Keratinocyte (primary cell): ENCODE measurements around the gene SERPINE2. TPM values are rescaled to one million over a fixed set of nuclear protein-coding genes. Genes with fewer than 3 reads are reported as not detected.

ENCODE experiments used
- DNase-seq: peaks from one replicate; pipeline ENCODE4 v3.0.0-alpha.2; 2011; ENCODE audit warnings: low read depth, missing footprints, low spot score
- FAIRE-seq: peaks from 2 replicates; lab custom pipeline; 2011; peaks lifted over from hg19 to GRCh38; lab: Jason Lieb, UNC
- H2AFZ ChIP-seq: 2 replicates; pipeline ENCODE4 v1.6.0; 2012; ENCODE audit warnings: low read length, control low read depth, inconsistent platforms; ENCODE audit not compliant: control insufficient read depth
- H3K27ac ChIP-seq: 2 replicates; pipeline ENCODE4 v1.5.1; 2011; ENCODE audit warnings: low read length; ENCODE audit not compliant: control insufficient read depth, insufficient read depth
- H3K27me3 ChIP-seq: 3 replicates; pipeline ENCODE4 v1.6.0; 2011; ENCODE audit warnings: low read length; ENCODE audit not compliant: control insufficient read depth, insufficient read depth; ENCODE audit errors: extremely low read depth
- H3K36me3 ChIP-seq, 2 experiments: 2 replicates in 1 of 2; 3 replicates in 1 of 2; pipeline ENCODE4 v1.5.1; 2011; ENCODE audit warnings: low read length in 2 of 2, mild to moderate bottlenecking in 1 of 2; ENCODE audit not compliant: control insufficient read depth in 2 of 2, insufficient read depth in 2 of 2; ENCODE audit errors: extremely low read depth in 1 of 2
- H3K4me1 ChIP-seq: 3 replicates; pipeline ENCODE4 v1.5.1; 2011; ENCODE audit warnings: low read length; ENCODE audit not compliant: control insufficient read depth, insufficient read depth; ENCODE audit errors: extremely low read depth
- H3K4me2 ChIP-seq: 3 replicates; pipeline ENCODE4 v1.6.0; 2011; ENCODE audit warnings: low read depth, low read length; ENCODE audit not compliant: control insufficient read depth, insufficient read depth; ENCODE audit errors: extremely low read depth
- H3K4me3 ChIP-seq, 3 experiments: fragments of 200-600 bp in 1 of 3; sonication (generic) in 1 of 3; 2 replicates in 2 of 3; 3 replicates in 1 of 3; pipeline ENCODE4 v1.5.1; 2011 to 2016; ENCODE audit warnings: low read length in 3 of 3, mild to moderate bottlenecking in 3 of 3, control low read depth in 2 of 3, inconsistent platforms in 1 of 3, low read depth in 1 of 3, mixed read lengths in 1 of 3, mixed run types in 1 of 3, moderate library complexity in 1 of 3; ENCODE audit not compliant: control insufficient read depth in 2 of 3, insufficient read depth in 2 of 3; ENCODE audit errors: extremely low read depth in 1 of 3
- H3K79me2 ChIP-seq: 2 replicates; pipeline ENCODE4 v1.6.0; 2012; ENCODE audit warnings: low read length; ENCODE audit not compliant: control insufficient read depth, insufficient read depth
- H3K9ac ChIP-seq: 3 replicates; pipeline ENCODE4 v1.6.0; 2011; ENCODE audit warnings: low read length; ENCODE audit not compliant: control insufficient read depth, insufficient read depth; ENCODE audit errors: extremely low read depth
- H3K9me1 ChIP-seq: 3 replicates; pipeline ENCODE4 v1.6.0; 2011; ENCODE audit warnings: low read length; ENCODE audit not compliant: control insufficient read depth, insufficient read depth; ENCODE audit errors: extremely low read depth
- H3K9me3 ChIP-seq: 2 replicates; pipeline ENCODE4 v1.5.1; 2012; ENCODE audit warnings: low read depth, low read length; ENCODE audit not compliant: control insufficient read depth
- H4K20me1 ChIP-seq: 3 replicates; pipeline ENCODE4 v1.6.0; 2011; ENCODE audit warnings: low read length; ENCODE audit not compliant: control insufficient read depth, insufficient read depth; ENCODE audit errors: extremely low read depth
- CTCF ChIP-seq, 3 experiments: IDR thresholded peaks in 1 of 3; conservative IDR thresholded peaks in 1 of 3; optimal IDR thresholded peaks in 1 of 3; 2 replicates in 2 of 3; 3 replicates in 1 of 3; pipeline versions ENCODE3 to v1.5.1; 2011; ENCODE audit warnings: low read length in 3 of 3, mild to moderate bottlenecking in 3 of 3, moderate library complexity in 2 of 3, control low read depth in 1 of 3, inconsistent platforms in 1 of 3; ENCODE audit not compliant: insufficient read depth in 2 of 3; ENCODE audit errors: extremely low read depth in 1 of 3
- EZH2 ChIP-seq: IDR thresholded peaks from one replicate; pipeline ENCODE4 v1.6.1; 2012; ENCODE audit warnings: inconsistent platforms, mild to moderate bottlenecking, low read length, moderate library complexity
- dilution Hi-C: fragments of 300-500 bp; cut with MboI; formaldehyde crosslinking; loops from one replicate; pipeline ENCODE4 v1.7.0; 2020; ENCODE audit warnings: low sequenced_read_pairs; ENCODE audit not compliant: extremely low pct_ligation_motif_present
- polyA plus RNA-seq, 5 experiments: library from polyadenylated mRNA; depleted of rRNA in 3 of 5; stranded (reverse) in 3 of 5; stranded (forward) in 1 of 5; unstranded in 1 of 5; fragments of >200 nt; gene quantifications; 1 replicate in 1 of 5; 2 replicates in 3 of 5; 3 replicates in 1 of 5; pipeline versions ENCODE4 v1.2.1 to v1.2.3, GENCODE V29; 2011 to 2012; ENCODE audit warnings: missing spikeins in 2 of 5, low read depth in 1 of 5, low replicate concordance in 1 of 5

The SERPINE2 gene
- polyA plus RNA-seq, 1 donor (not counting 4 experiments of a cell fraction or from before 2014, with no cell fraction given): 306 TPM

GRCh38 chr2:224009605-224010315, 29.3 kb downstream of the SERPINE2 start:
- no peak overlapping the region for H3K9ac ChIP-seq
- H3K36me3 ChIP-seq: peaks cover 15 to 29% of the 10 kb centered on the region in 2 experiments
- H2AFZ ChIP-seq: no peak overlapping the region
- TF ChIP-seq CTCF (optimal IDR thresholded peaks at IDR 0.05 in 1 of 3, IDR thresholded peaks at IDR 0.05 in 1 of 3, conservative IDR thresholded peaks at IDR 0.05 in 1 of 3; ENCODE audit: extremely low read depth in 1 of 3, insufficient read depth in 2 of 3, low read length in 3 of 3) (no peak), EZH2 (no peak)
- H3K4me3 ChIP-seq: no peak overlapping the region
- H3K27me3 ChIP-seq: no peaks in the 10 kb centered on the region
- H3K9me3 ChIP-seq: no peaks in the 10 kb centered on the region
- dilution Hi-C loops: no loop called here
- FAIRE-seq: peak; percentile 69
- no peak for DNase-seq
- no peaks in the 10 kb centered on the region for H4K20me1 ChIP-seq
- H3K4me2 ChIP-seq: no peak overlapping the region
- H3K4me1 ChIP-seq: peaks cover 17% of the 10 kb centered on the region
- peaks cover 5% of the 10 kb centered on the region for H3K9me1 ChIP-seq
- H3K27ac ChIP-seq: no peak overlapping the region
- peaks cover 72% of the 10 kb centered on the region for H3K79me2 ChIP-seq

GRCh38 chr2:224008702-224009261, 30.3 kb downstream of the SERPINE2 start:
- H4K20me1 ChIP-seq: peaks cover 1% of the 10 kb centered on the region
- no peak overlapping the region for H3K27ac ChIP-seq
- no peak for TF ChIP-seq CTCF (optimal IDR thresholded peaks at IDR 0.05 in 1 of 3, IDR thresholded peaks at IDR 0.05 in 1 of 3, conservative IDR thresholded peaks at IDR 0.05 in 1 of 3; ENCODE audit: extremely low read depth in 1 of 3, insufficient read depth in 2 of 3, low read length in 3 of 3)
- H3K4me1 ChIP-seq: peaks cover 17% of the 10 kb centered on the region
- FAIRE-seq (peak; percentile 20), DNase-seq (no peak)
- no peak overlapping the region for H3K4me2 ChIP-seq
- no peak overlapping the region for H3K9ac ChIP-seq
- no peak overlapping the region for H2AFZ ChIP-seq
- peaks cover 69% of the 10 kb centered on the region for H3K79me2 ChIP-seq
- H3K4me3 ChIP-seq: no peak overlapping the region
- dilution Hi-C loops: no loop called here
- peaks cover 5% of the 10 kb centered on the region for H3K9me1 ChIP-seq
- no peaks in the 10 kb centered on the region for H3K9me3 ChIP-seq
- H3K27me3 ChIP-seq: no peaks in the 10 kb centered on the region
- H3K36me3 ChIP-seq: peaks cover 13 to 25% of the 10 kb centered on the region in 2 experiments
